HG03520 (cell line): Measurements from ENCODE around the gene AGPAT3.
A peak's percentile ranks its signal among the peaks of the same experiment; 100 is the strongest.

ENCODE experiments used
- ATAC-seq: cut with Tn5 transposase; IDR thresholded peaks from one replicate; pipeline ENCODE4 v1.9.1; 2021; ENCODE audit warnings: mild to moderate bottlenecking, moderate library complexity; ENCODE audit not compliant: unreplicated experiment

The AGPAT3 gene

DNA sequence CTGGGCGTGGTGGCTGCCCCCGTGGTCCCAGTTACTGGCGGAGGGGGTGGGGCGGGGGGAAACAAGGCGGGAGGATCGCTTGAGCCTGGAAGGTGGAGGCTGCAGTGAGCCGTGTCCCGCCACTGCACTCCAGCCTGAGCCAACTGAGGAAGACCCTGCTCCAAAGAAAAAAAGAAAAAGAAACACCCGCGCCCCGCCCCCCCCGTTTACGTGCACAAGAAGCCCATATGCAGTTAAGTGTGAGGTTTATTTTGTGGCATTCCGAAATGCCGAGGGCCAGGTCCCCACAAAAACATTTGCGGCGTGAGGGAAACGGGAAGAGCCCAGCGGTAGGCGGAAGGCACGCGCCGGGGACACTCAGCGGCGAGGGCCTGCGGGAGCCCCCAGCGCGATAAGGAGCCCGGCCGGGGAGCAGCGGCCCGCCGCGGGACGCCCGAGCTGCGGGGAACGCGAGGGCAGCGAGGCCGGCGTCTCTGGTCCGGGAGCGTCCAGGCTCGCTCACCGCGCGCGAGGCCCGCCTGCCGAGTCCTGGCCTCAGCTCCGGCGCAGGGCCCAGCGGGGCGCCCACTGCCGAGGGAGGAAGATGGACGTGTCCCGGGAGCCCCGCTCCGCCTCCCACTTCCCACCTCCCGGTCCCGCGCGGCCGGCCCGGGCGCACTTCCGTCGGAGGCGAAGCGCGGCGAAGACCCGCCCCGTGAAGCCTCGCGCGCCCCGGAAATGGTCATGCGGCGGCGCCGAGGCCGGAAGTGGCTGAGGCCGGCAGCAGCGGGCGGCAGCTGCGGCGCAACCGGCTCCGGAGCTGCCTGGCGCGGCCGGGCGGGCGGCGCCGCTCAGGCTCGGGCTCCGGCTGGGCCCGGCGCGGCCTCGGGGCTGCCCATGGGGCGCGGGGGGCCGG, 146.8 kb downstream of the AGPAT3 start, which contains the start of gene TRAPPC10:
TRAPPC10 (plus strand) TSS at position 731 of the 895 bp plus-strand sequence. CDS start 185 bp downstream, outside the sequence.
- ATAC-seq = peak; percentile 54

GRCh38 chr21:44012474-44013379, 147.7 kb downstream of the AGPAT3 start:
- peak; percentile 57 for ATAC-seq

- no peak for ATAC-seq
Observed at GRCh38 chr21:44013380-44014088, 148.5 kb downstream of the AGPAT3 start.

- no peak for ATAC-seq
Observed at GRCh38 chr21:44017601-44018000, 152.6 kb downstream of the AGPAT3 start.

DNA sequence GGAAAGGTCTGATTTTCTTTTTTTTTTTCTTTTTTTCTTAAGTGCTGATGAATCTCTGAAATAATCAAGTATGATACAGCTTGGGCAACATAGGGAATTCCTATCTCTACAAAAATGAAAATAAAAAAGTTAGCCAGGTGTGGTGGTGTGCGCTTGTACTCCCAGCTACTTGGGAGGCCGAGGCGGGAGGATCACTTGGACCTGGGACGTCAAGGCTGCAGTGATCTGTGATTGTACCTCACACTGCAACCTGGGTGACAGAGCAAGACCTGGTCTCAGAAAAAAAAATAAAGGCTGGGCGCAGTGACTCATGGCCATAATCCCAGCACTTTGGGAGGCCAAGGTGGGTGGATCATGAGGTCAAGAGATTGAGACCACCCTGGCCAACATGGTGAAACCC, 153.1 kb downstream of the AGPAT3 start:
- no peak for ATAC-seq

GRCh38 chr21:44018813-44019567, 154.0 kb downstream of the AGPAT3 start:
- no peak for ATAC-seq

DNA sequence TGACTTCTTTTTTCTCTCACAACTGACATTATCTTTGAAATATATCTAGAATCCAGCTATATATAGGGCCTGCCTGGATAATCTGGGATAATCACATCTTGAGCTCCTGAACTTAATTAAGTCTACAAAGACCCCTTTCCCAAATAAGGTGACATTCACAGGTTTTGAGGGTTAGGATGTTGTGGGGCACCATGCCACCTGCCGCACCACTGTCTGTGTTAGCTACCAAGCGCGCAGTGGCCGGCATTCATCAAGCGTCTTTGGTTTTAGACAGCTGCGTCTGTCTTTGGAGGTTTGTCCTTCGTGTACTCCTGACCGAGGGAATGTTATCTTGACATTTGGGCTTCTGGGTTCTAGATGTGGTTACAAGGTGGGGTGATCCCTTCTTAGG, 154.5 kb downstream of the AGPAT3 start:
- no peak for ATAC-seq

DNA sequence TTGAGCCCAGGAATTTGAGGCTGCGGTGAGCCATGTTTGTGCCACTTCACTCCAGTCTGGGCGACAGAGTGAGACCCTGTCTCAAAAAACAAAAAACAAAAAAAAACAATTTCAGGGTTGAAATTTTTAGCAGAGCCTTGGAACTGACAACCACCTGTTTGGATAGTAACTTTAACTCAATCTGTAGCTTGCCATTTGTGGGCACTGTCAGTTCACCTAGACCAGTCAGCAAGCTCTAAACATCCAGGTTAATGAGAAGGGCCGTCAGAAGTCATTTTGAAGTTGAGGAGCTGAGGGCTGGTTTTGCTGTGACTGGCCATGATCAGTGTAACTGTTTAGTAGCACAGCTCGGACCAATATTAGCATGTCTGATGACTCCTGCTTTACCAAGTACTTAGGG, 155.5 kb downstream of the AGPAT3 start:
- ATAC-seq = no peak

GRCh38 chr21:44021064-44021463, 156.0 kb downstream of the AGPAT3 start:
- ATAC-seq = no peak

DNA sequence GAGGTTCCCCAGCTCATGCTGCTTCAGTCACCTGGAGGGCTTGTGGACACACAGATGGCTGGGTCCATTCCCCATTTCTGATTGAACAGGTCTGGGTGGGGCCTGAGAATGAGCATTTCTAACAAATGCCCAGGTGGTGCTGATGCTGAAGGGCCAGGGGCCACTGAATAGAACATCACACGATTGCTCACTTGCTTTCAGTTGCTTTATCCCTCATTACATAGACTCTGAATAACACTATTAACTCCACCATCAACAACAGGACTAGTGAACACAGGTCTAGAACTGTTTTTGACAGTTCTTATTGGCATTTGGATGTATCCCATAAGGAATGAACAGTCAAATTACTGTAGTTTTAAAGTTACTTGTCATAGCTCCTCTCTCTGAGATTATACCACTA, 159.2 kb downstream of the AGPAT3 start:
- no peak for ATAC-seq

DNA sequence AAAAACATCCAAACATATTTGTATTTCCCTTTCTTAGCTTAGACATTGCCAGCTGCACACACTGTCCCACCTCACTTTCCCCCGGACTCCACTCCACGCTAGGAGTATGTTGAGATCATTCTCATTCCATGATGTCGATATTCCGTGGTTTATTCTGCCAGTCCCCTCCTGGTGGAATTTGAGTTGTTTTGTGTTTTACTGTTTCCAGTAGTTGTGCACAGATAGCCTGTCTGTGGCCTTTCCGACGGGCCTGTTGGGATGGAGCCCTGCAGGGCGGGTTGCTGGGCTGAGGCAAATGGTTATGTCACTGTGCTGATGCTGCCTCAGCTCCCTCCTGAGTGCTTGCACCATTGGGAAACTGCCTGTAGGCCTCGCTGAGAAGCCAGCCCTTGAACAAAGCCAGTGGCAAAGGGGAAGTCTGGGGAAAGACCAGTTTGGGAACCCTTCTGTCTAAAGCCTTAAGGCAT, 159.9 kb downstream of the AGPAT3 start:
- no peak for ATAC-seq

DNA sequence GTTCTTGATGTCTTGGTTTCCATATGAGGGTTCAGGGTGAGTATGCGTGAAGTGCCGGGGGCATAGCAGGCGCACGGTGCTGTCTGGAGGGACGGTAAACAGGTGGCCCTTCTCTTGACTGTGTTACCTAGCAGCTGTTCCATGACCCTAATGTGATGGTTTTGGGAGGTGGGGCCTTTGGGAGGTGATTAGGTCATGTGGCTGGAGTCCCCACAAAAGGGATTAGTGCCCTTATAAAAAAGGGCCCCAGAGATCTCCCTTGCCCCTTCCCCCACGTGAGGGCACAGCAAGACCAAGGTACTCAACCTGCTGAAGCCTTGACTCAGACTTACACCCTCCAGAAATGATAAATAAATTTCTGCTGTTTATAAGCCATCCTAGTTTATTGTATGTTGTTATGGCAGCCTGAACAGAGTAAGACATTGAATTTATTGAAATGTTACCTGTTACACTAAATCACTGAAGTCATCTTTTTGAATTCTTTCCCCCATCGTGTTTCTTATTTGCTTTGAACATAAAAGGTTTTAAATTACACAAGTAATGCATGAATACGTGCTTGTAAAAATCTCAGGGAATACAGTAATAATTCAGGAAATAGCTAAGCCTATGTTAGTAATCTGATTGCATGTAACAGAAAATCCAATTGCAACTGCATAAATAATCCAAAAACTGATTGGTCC, 162.7 kb downstream of the AGPAT3 start:
- ATAC-seq = no peak

DNA sequence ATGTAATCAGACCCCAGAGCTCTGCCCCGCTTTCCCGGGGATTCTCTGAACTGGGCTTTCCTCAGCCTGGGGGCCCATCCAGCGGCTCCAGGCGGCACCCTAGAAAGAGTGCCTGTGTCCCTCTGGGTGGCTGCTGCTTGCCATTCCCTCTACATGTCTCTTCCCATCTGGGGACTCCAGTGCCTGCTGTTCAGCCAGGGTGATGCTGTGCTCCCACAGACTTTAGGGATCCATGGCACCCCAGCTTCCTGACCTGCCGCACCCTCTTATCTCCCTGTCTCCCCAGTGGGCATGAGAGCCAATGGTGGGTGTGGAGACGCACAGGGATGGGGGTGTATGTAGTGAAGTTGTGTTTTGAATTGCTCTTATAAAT, 163.2 kb downstream of the AGPAT3 start:
- ATAC-seq = no peak

- no peak for ATAC-seq
Observed at GRCh38 chr21:44029460-44030087, 164.6 kb downstream of the AGPAT3 start.

DNA sequence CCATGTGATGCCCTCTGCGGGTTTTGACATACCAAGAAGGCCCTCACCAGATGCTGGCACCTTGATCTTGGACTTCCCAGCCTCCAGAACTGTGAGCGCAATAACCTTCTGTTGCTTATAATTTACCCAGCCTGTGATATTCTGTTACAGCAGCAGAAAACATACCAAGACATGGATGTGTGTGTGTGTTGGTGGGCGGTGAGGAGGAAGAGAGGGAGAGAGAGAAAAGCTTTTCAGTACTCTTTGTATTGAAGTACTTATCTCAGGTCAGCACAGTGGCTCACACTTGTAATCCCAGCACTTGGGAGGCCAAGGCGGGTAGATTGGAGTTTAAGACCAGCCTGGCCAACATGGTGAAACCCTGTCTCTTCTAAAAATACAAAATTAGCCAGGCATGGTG, 170.2 kb downstream of the AGPAT3 start:
- ATAC-seq = no peak
